ENCODE results near the gene PNMT.

DNA sequence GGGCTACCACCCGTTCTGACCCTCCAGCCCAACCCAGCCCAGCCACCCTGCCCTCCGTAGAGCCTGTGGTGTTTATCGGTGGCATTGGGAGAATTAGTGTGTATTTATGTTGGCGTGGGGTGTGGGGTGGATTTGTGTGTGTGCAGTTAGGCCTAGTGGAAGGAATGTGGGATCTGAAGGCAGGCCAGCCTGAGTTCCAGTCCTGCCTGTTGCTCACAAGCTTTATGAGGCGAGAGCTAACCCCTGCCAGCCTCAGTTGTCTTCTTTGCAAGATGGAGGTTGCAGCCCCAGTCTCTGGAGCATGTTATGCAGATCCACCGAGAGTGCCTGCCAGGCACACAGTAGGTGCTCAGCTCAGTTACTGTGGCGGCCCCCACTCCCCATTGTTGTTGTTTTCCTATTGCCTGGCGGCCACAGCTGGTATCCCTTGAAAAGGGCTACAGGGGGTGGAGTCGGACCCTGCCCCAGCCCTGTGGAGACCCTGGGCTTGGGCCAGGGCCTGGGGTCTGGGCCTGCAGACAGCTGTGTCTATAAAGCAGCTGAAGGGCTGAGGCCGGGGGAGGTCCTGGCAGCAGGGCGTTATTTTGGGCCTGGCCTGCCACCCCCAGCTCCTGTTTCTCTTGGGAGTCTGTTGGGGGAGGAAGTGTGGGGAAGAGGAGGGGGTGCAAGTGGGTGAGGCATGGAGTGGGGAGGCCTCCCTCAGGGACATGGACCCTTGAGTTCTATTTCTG lies 36.7 kb downstream of the PNMT start:
- no peak for TF ChIP-seq EZH2phosphoT487 (IDR thresholded peaks at IDR 0.05; ENCODE audit: borderline replicate concordance, low read length)
- TF ChIP-seq, protein P1, sequence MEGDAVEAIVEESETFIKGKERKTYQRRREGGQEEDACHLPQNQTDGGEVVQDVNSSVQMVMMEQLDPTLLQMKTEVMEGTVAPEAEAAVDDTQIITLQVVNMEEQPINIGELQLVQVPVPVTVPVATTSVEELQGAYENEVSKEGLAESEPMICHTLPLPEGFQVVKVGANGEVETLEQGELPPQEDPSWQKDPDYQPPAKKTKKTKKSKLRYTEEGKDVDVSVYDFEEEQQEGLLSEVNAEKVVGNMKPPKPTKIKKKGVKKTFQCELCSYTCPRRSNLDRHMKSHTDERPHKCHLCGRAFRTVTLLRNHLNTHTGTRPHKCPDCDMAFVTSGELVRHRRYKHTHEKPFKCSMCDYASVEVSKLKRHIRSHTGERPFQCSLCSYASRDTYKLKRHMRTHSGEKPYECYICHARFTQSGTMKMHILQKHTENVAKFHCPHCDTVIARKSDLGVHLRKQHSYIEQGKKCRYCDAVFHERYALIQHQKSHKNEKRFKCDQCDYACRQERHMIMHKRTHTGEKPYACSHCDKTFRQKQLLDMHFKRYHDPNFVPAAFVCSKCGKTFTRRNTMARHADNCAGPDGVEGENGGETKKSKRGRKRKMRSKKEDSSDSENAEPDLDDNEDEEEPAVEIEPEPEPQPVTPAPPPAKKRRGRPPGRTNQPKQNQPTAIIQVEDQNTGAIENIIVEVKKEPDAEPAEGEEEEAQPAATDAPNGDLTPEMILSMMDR (conservative IDR thresholded peaks at IDR 0.05; ENCODE audit: low read depth, low read length), result 0 out of 2 replicates have a peak, but pooled peaks have one; percentile 13
